ENCODE results near the gene MB21D2. TPM values are rescaled to one million over a fixed set of nuclear protein-coding genes. Genes with fewer than 3 reads are reported as not detected.

MB21D2 gene
- total and polyA plus RNA-seq, 2 of the 8 experiments (the other 6 are each of a cell fraction or from before 2014, with no cell fraction given): 10.0 to 21.0 TPM

GRCh38 chr3:192881159-192881786 is 36.4 kb downstream of the MB21D2 start (continued):
- no peak for TF ChIP-seq MAFK (IDR thresholded peaks at IDR 0.05; ENCODE audit: low read depth, low read length)
- TF ChIP-seq TCF12 (IDR thresholded peaks at IDR 0.05; ENCODE audit: low read depth, low read length): no peak
- no peak for TF ChIP-seq SAP30 (IDR thresholded peaks at IDR 0.05; ENCODE audit: insufficient read depth, insufficient replicate concordance, low read length)
- TF ChIP-seq, protein P1, sequence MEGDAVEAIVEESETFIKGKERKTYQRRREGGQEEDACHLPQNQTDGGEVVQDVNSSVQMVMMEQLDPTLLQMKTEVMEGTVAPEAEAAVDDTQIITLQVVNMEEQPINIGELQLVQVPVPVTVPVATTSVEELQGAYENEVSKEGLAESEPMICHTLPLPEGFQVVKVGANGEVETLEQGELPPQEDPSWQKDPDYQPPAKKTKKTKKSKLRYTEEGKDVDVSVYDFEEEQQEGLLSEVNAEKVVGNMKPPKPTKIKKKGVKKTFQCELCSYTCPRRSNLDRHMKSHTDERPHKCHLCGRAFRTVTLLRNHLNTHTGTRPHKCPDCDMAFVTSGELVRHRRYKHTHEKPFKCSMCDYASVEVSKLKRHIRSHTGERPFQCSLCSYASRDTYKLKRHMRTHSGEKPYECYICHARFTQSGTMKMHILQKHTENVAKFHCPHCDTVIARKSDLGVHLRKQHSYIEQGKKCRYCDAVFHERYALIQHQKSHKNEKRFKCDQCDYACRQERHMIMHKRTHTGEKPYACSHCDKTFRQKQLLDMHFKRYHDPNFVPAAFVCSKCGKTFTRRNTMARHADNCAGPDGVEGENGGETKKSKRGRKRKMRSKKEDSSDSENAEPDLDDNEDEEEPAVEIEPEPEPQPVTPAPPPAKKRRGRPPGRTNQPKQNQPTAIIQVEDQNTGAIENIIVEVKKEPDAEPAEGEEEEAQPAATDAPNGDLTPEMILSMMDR (IDR thresholded peaks at IDR 0.05; ENCODE audit: control extremely low read depth in 1 of 3, insufficient read depth in 1 of 3, low read depth in 1 of 3, low read length in 3 of 3): no peak
- no peak for TF ChIP-seq RFX5 (IDR thresholded peaks at IDR 0.05; ENCODE audit: borderline replicate concordance, low read depth, low read length)

All from H1 (cell line).